ENCODE data around the gene NPC2.

DNA sequence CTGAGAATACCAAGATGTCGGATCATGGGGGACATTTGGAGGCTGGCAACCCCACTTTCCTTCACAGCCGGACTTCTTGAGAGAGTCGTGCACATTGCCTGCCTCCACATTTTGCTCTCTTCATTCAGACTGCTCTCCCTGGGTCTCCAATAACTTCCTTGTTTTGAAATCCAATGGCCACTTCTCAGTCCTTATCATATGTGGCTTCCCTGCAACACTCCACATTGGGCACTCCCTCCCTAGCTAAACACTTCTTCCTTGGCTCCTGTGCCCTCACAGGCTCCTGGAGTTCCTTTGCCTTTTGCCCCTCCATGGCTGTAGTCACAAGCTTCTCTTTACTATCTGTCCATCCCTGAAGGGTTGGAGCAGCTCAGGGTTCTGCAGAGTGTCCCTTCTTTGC is 30.1 kb downstream of the NPC2 start:
- TF ChIP-seq POLR2AphosphoS5 (IDR thresholded peaks at IDR 0.05) (no peak), CTCF (IDR thresholded peaks at IDR 0.05 in 8 of 11, conservative IDR thresholded peaks at IDR 0.05 in 3 of 11) (no peak), POLR2A (IDR thresholded peaks at IDR 0.05) (no peak)
